A549 (cell line): ENCODE results near the gene KCTD5.

ENCODE experiments used
- BCL3 ChIP-seq: fragments of >200 bp; sonication (Bioruptor Twin); formaldehyde crosslinking; IDR thresholded peaks from 3 replicates; pipeline ENCODE4 v1.6.1; 2016
- CTCF ChIP-seq: fragments of >200 bp; sonication (Bioruptor Twin); formaldehyde crosslinking; IDR thresholded peaks from 3 replicates; pipeline ENCODE4 v1.5.1; 2016
- EHMT2 ChIP-seq: fragments of 200-600 bp; sonication (generic); IDR thresholded peaks from 2 replicates; pipeline ENCODE4 v1.6.1; 2016; ENCODE audit warnings: antibody characterized with exemption, low read depth, mild to moderate bottlenecking, moderate library complexity
- ELK1 ChIP-seq: fragments of 150-350 bp; IDR thresholded peaks from 2 replicates; pipeline ENCODE4 v1.6.1; 2014; ENCODE audit warnings: low read depth, mild to moderate bottlenecking, low read length
- HEYL ChIP-seq: fragments of 250-450 bp; sonication (Bioruptor Pico); IDR thresholded peaks from 2 replicates; pipeline ENCODE4 v1.8.0; 2021; ENCODE audit warnings: mild to moderate bottlenecking, moderate library complexity
- JUN ChIP-seq, 2 experiments: fragments of >200 bp; sonication (Bioruptor Twin); formaldehyde crosslinking; IDR thresholded peaks; 2 replicates in 1 of 2; 3 replicates in 1 of 2; pipeline ENCODE4 v1.6.1; 2016 to 2017
- JUNB ChIP-seq: fragments of >200 bp; sonication (Bioruptor Twin); formaldehyde crosslinking; IDR thresholded peaks from 2 replicates; pipeline ENCODE4 v1.6.1; 2016
- KDM5A ChIP-seq: fragments of 200-600 bp; sonication (generic); IDR thresholded peaks from 2 replicates; pipeline ENCODE4 v1.6.1; 2016; ENCODE audit warnings: antibody characterized with exemption, mild to moderate bottlenecking
- POLR2AphosphoS2 ChIP-seq: conservative IDR thresholded peaks from 2 replicates; pipeline ENCODE4 v1.6.1; 2012; ENCODE audit warnings: low read length, improper control_type of control experiment, inconsistent platforms
- SREBF2 ChIP-seq: fragments of 450-650 bp; IDR thresholded peaks from 2 replicates; pipeline ENCODE4 v1.6.1; 2014; ENCODE audit warnings: mild to moderate bottlenecking, moderate library complexity
- ZC3H11A ChIP-seq: fragments of 450-650 bp; IDR thresholded peaks from 2 replicates; pipeline ENCODE4 v1.6.1; 2014; ENCODE audit warnings: antibody characterized with exemption, mild to moderate bottlenecking
- TF ChIP-seq, protein P1 (sequence below): IDR thresholded peaks from 2 replicates; pipeline ENCODE4 v1.6.1; 2012
- TF ChIP-seq, protein P2 (sequence below): IDR thresholded peaks from 2 replicates; pipeline ENCODE4 v1.6.1; 2012

GRCh38 chr16:2698103-2698870, 16.0 kb downstream of the KCTD5 start:
- TF ChIP-seq JUN (IDR thresholded peaks at IDR 0.05) (no peak), CTCF (no peak), JUNB (no peak), BCL3 (no peak), EHMT2 (no peak), ELK1 (no peak), KDM5A (no peak), ZC3H11A (no peak), SREBF2 (no peak), POLR2AphosphoS2 (no peak), HEYL (CRISPR knock-in tag) (no peak)
- TF ChIP-seq, protein P1, sequence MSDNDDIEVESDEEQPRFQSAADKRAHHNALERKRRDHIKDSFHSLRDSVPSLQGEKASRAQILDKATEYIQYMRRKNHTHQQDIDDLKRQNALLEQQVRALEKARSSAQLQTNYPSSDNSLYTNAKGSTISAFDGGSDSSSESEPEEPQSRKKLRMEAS: no peak
- TF ChIP-seq, protein P2, sequence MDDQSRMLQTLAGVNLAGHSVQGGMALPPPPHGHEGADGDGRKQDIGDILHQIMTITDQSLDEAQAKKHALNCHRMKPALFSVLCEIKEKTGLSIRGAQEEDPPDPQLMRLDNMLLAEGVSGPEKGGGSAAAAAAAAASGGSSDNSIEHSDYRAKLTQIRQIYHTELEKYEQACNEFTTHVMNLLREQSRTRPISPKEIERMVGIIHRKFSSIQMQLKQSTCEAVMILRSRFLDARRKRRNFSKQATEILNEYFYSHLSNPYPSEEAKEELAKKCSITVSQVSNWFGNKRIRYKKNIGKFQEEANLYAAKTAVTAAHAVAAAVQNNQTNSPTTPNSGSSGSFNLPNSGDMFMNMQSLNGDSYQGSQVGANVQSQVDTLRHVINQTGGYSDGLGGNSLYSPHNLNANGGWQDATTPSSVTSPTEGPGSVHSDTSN: no peak
